ENCODE data around the gene SLC9A5.

- TF ChIP-seq RAD21 (IDR thresholded peaks at IDR 0.05; ENCODE audit: low read depth) (no peak), YY1 (IDR thresholded peaks at IDR 0.05; ENCODE audit: extremely low read depth, insufficient replicate concordance, low read depth, low read length) (no peak), MAX (IDR thresholded peaks at IDR 0.05) (no peak), EZH2phosphoT487 (IDR thresholded peaks at IDR 0.05; ENCODE audit: borderline replicate concordance) (no peak), CEBPB (IDR thresholded peaks at IDR 0.05; ENCODE audit: low read depth) (no peak)
These were observed 17.1 kb downstream of the SLC9A5 start for GRCh38 chr16:67265834-67266233.

All from HCT116 (cell line).